GM06990 (cell line): ENCODE results near the gene PPP1R1C.

Source experiments
- DNase-seq: peaks from one replicate; pipeline ENCODE4 v3.0.0-alpha.2; 2011; ENCODE audit not compliant: insufficient read length; ENCODE audit errors: extremely low read depth
- H3K27me3 ChIP-seq: replicated peaks from 2 replicates; pipeline ENCODE4 v1.6.0; 2011; ENCODE audit warnings: low read length; ENCODE audit not compliant: control insufficient read depth, insufficient read depth
- H3K36me3 ChIP-seq: 2 replicates; pipeline ENCODE4 v1.5.1; 2011; ENCODE audit warnings: low read length; ENCODE audit not compliant: control insufficient read depth, insufficient read depth
- H3K4me3 ChIP-seq: replicated peaks from 2 replicates; pipeline ENCODE4 v1.5.1; 2011; ENCODE audit warnings: low read depth, mild to moderate bottlenecking, control low read depth, low read length
- TF ChIP-seq, protein P1 (sequence below): IDR thresholded peaks from 2 replicates; pipeline ENCODE4 v1.5.1; 2011; ENCODE audit warnings: low read length, control low read depth, mild to moderate bottlenecking, inconsistent platforms; ENCODE audit not compliant: insufficient read depth, poor library complexity, severe bottlenecking

Gene PPP1R1C

GRCh38 chr2:182128821-182129707, 143.4 kb downstream of the PPP1R1C start:
- Histone ChIP-seq H3K27me3 (no peaks in the 10 kb centered on the region), H3K36me3 (no peaks in the 10 kb centered on the region)
- TF ChIP-seq, protein P1, sequence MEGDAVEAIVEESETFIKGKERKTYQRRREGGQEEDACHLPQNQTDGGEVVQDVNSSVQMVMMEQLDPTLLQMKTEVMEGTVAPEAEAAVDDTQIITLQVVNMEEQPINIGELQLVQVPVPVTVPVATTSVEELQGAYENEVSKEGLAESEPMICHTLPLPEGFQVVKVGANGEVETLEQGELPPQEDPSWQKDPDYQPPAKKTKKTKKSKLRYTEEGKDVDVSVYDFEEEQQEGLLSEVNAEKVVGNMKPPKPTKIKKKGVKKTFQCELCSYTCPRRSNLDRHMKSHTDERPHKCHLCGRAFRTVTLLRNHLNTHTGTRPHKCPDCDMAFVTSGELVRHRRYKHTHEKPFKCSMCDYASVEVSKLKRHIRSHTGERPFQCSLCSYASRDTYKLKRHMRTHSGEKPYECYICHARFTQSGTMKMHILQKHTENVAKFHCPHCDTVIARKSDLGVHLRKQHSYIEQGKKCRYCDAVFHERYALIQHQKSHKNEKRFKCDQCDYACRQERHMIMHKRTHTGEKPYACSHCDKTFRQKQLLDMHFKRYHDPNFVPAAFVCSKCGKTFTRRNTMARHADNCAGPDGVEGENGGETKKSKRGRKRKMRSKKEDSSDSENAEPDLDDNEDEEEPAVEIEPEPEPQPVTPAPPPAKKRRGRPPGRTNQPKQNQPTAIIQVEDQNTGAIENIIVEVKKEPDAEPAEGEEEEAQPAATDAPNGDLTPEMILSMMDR: no peak

DNA sequence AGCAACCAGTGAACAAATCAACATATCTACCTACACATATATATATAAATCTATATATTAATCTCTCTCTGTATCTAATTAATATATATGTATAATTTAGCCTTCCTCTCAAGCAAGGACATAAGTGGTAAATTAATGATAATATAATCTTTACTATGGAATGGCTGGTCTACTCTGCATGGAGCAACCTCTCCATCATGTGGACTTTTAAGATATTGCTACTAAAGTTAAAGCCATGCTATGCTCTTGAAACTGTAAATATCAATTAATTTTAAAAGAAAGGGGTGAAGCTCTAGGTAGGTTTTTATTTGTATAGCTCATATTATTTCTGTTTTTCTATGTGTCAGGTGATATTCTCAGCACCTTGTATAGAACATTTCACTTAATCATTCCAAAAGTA, 147.0 kb downstream of the PPP1R1C start:
- TF ChIP-seq, protein P1: no peak
- no peaks in the 10 kb centered on the region for H3K27me3 ChIP-seq
- no peak for DNase-seq

More at GRCh38 chr2:182128821-182129707, 143.4 kb downstream of the PPP1R1C start:
- DNase-seq: no peak
- no peak overlapping the region for H3K4me3 ChIP-seq

DNA sequence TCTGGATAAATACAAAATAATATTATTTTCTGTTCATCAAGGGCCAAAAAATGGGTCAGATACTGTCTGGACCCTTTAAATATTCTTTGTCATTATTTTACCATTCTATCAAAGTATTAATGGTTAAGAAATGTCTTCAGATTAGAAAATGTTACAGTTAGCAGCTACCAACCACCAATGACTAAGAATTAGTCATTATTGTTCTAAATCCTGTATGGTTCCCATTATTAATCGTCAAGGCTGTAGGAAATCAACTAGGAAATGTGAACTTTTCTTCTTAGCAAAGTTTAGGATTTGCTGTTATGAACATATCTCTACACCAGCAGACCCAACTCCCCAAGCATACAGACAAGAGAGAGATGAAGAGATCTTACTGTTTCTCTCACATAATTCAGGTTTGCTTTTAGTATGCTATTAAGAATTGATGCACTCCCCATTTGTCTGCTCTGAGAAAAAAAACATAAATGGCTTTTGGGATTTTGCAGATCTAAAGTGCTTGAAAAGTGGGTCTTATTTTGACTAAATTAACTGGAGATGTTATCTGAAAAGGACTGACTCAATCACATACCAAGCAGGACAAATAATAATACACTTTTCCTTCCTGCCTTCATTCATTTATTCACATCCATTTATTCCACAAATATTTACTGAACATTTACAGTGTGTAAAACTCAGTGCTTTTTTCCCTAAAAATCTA, 147.7 kb downstream of the PPP1R1C start:
- H3K27me3 ChIP-seq: no peaks in the 10 kb centered on the region
- TF ChIP-seq, protein P1: no peak
- DNase-seq: no peak
- no peak overlapping the region for H3K4me3 ChIP-seq
- H3K36me3 ChIP-seq: no peaks in the 10 kb centered on the region

More for the DNA sequence above, 147.0 kb downstream of the PPP1R1C start:
- Histone ChIP-seq H3K36me3 (no peaks in the 10 kb centered on the region), H3K4me3 (no peak overlapping the region)

GRCh38 chr2:182134201-182134600, 148.5 kb downstream of the PPP1R1C start:
- Histone ChIP-seq H3K4me3 (no peak overlapping the region), H3K36me3 (no peaks in the 10 kb centered on the region), H3K27me3 (no peaks in the 10 kb centered on the region)
- DNase-seq: no peak
- TF ChIP-seq, protein P1: no peak

DNA sequence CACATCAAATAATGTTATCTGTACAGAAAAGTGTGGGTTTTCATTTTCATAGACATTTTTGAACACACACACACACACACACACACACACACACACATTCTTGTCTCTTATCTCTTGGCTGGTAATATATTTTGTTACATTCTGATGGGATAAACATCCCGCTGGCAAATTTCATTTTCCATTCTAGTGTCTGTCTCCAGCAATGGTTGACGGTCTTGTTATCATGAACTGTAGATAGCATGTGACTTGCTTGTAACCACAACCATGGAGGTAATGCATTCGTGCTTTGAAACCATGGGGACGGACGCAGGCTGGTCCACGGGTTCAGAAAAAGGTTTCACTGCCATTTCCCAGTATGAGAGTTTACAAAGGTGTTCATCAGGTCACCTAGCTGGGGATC, 156.4 kb downstream of the PPP1R1C start:
- H3K27me3 ChIP-seq: no peaks in the 10 kb centered on the region
- H3K36me3 ChIP-seq: no peaks in the 10 kb centered on the region
- DNase-seq: no peak
- TF ChIP-seq, protein P1: no peak
- H3K4me3 ChIP-seq: no peak overlapping the region
